ENCODE results near the gene MRTFA.
"Not testable (repeated sequence)": the region's sequence is repeated elsewhere in the genome, so short reads cannot be mapped to it uniquely, and the experiment has no call there.

MRTFA gene

DNA sequence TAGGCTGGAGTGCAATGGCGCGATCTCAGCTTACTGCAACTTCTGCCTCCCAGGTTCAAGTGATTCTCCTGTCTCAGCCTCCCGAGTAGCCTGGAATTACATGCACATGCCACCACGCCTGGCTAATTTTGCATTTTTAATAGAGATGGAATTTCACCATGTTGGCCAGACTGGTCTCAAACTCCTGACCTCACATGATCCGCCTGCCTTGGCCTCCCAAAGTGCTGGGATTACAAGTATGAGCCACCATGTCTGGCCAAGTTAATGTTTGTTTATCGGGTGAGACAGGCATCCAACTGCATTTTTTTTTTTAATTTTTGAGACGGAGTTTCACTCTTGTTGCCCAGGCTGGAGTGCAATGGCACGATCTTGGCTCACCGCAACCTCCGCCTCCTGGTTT lies 20.1 kb upstream of the MRTFA start:
- not testable (repeated sequence) for DNase-seq

- not testable (repeated sequence) for DNase-seq
Observed at GRCh38 chr22:40655941-40656340, 19.4 kb upstream of the MRTFA start.

- DNase-seq = no peak
Observed at GRCh38 chr22:40654522-40655167, 18.1 kb upstream of the MRTFA start.

GRCh38 chr22:40653361-40653760 lies 16.8 kb upstream of the MRTFA start:
- DNase-seq = no peak

GRCh38 chr22:40651563-40652501 lies 15.3 kb upstream of the MRTFA start:
- DNase-seq = peak; percentile 94

- DNase-seq = no peak
Observed at GRCh38 chr22:40651057-40651456, 14.5 kb upstream of the MRTFA start.

- DNase-seq = no peak
Observed at GRCh38 chr22:40648386-40648785, 11.9 kb upstream of the MRTFA start.

- DNase-seq = no peak
Observed at GRCh38 chr22:40645579-40646197, 9.2 kb upstream of the MRTFA start.

- DNase-seq = no peak
Observed at GRCh38 chr22:40642316-40642715, 5.8 kb upstream of the MRTFA start.

DNA sequence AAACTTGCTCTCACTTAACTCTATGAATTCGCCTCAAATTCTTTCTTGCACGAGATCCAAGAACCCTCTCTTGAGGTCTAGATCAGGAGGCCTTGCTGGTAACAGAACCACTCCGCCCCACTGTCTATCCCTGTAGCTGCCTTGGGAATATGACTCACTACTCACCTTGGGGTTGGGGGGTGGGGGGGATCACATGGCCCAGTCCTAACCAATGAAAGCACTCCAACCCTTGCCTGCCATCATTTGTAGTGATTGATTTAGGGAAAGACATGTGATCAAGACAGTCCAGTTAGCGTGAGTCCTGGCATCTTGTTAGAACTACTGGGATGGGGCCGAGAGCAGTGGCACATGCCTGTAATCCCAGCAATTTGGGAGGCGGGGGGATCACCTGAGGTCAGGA lies 4.8 kb upstream of the MRTFA start:
- DNase-seq = no peak

- DNase-seq = no peak
Observed at GRCh38 chr22:40638261-40638660, 1.7 kb upstream of the MRTFA start.

- no peak for DNase-seq
Observed at GRCh38 chr22:40637183-40638150, 948 bp upstream of the MRTFA start.

GRCh38 chr22:40635940-40636379 lies 559 bp downstream of the MRTFA start:
- no peak for DNase-seq

GRCh38 chr22:40635043-40635939 lies 1.2 kb downstream of the MRTFA start:
- no peak for DNase-seq

DNA sequence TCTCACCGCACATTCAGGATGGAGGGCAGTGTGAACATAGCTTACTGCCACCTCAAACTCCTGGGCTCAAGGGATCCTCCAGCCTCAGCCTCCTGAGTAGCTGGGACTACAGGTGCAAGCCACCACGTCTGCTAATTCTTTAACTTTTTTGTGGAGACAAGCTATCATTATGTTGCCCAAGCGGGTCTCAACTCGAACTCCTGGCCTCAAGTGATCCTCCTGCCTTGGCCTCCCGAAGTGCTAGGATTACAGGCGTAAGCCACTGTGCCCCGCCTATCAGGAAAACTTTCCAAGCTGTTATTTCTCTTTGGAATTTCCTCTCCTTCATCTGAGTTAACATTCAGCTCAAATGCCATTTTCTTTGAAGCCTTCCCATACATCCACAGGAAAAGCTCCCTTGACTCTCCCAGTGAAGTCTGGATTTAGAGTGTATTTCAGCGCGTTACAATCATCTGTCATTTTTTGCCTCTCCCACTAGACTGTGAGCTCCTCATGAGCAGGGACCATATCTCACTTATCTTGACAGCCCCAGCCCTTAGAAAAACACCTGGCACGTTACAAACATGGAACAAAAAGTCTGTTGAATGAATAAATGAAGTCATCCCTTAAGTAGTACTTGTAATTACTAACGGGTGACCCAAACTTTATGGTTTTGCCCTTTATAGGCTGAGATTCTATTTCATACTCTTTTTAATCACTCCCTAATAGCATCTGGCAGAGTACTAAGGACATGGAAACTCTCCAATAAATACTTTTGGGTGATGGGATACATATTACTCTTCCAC lies 2.2 kb downstream of the MRTFA start:
- DNase-seq = no peak

DNA sequence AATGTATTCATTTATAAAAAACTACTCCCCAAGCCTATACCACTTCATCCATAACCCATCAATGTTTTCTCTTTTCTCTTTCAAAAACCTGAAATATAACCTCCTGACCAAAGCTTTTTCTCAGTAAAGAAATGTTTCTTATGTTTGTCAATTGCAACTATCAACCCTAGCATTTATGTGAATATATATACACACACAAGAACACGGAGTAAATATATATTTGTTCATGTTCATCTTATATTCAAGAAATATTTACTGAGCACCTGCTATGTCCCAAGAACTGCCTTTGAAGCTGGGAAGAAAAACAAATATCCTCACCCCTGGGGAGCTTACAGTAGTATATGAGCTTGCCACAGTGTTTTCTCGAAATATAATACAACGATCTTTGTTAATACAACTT lies 3.5 kb downstream of the MRTFA start:
- DNase-seq = no peak

- no peak for DNase-seq
Observed at GRCh38 chr22:40631925-40632324, 4.6 kb downstream of the MRTFA start.

GRCh38 chr22:40628354-40629042 lies 8.0 kb downstream of the MRTFA start:
- no peak for DNase-seq

- no peak for DNase-seq
Observed at GRCh38 chr22:40627612-40628011, 8.9 kb downstream of the MRTFA start.

DNA sequence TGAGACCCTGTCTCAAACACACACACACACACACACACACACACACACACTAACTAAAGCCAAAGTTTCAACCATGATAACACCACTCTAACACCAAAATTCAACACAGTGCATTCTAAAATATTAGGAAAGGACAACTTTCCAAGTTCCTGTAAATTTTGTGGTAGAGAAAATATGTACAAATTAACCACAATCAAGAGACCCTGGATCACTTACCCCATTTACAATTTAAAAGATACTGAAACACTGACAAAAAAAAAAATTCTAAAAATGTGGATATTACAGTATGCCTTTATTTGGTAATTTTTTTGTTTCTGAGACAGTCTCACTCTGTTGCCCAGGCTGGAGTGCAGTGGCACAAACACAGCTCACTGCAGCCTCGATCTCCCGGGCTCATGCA lies 9.7 kb downstream of the MRTFA start:
- no peak for DNase-seq
